Left forelimb (tissue), 1 donor: ENCODE measurements around the gene CKMT1B.
"Not testable (repeated sequence)": the region's sequence is repeated elsewhere in the genome, so short reads cannot be mapped to it uniquely, and the experiment has no call there.

Experiments used
- DNase-seq: peaks from one replicate; pipeline ENCODE4 v3.0.0-alpha.2; 2018; ENCODE audit warnings: low spot score

The CKMT1B gene

GRCh38 chr15:43593328-43594190 is at the start of gene CKMT1B:
Gene CKMT1B, plus strand, starts transcription at chr15:43594027. Its CDS starts 192 bp downstream, at chr15:43594219.
- DNase-seq = not testable (repeated sequence)

GRCh38 chr15:43544266-43544665 is 49.6 kb upstream of the CKMT1B start:
- no peak for DNase-seq

GRCh38 chr15:43545426-43545825 is 48.4 kb upstream of the CKMT1B start:
- no peak for DNase-seq

- DNase-seq = no peak
Observed at GRCh38 chr15:43547539-43547938, 46.3 kb upstream of the CKMT1B start.

GRCh38 chr15:43550527-43551363 is 43.1 kb upstream of the CKMT1B start:
- no peak for DNase-seq

- no peak for DNase-seq
Observed at GRCh38 chr15:43552256-43552655, 41.6 kb upstream of the CKMT1B start.

GRCh38 chr15:43552986-43553385 is 40.8 kb upstream of the CKMT1B start:
- no peak for DNase-seq

GRCh38 chr15:43562753-43563152 is 31.1 kb upstream of the CKMT1B start:
- DNase-seq = not testable (repeated sequence)

GRCh38 chr15:43563793-43564192 is 30.0 kb upstream of the CKMT1B start:
- not testable (repeated sequence) for DNase-seq

GRCh38 chr15:43566615-43567014 is 27.2 kb upstream of the CKMT1B start:
- DNase-seq = not testable (repeated sequence)

GRCh38 chr15:43574607-43575006 is 19.2 kb upstream of the CKMT1B start:
- not testable (repeated sequence) for DNase-seq

GRCh38 chr15:43589778-43590466 is 3.9 kb upstream of the CKMT1B start, which contains the start of gene PPIP5K1:
Gene PPIP5K1, minus strand, starts transcription at chr15:43590208. Its CDS starts 5,704 bp downstream, at chr15:43584504.
- DNase-seq = not testable (repeated sequence)

GRCh38 chr15:43592841-43593240 is 986 bp upstream of the CKMT1B start:
- DNase-seq = not testable (repeated sequence)

GRCh38 chr15:43599131-43599530 is 5.3 kb downstream of the CKMT1B start:
- not testable (repeated sequence) for DNase-seq

- DNase-seq = not testable (repeated sequence)
Observed at GRCh38 chr15:43600200-43600599, 6.4 kb downstream of the CKMT1B start.

GRCh38 chr15:43602233-43602632 is 8.4 kb downstream of the CKMT1B start:
- DNase-seq = not testable (repeated sequence)

- not testable (repeated sequence) for DNase-seq
Observed at GRCh38 chr15:43617750-43618149, 23.9 kb downstream of the CKMT1B start.

GRCh38 chr15:43618700-43619099 is 24.9 kb downstream of the CKMT1B start, which contains the start of gene STRC:
Gene STRC, minus strand, starts transcription at chr15:43618800. Its CDS starts 78 bp downstream, at chr15:43618722.
- not testable (repeated sequence) for DNase-seq

GRCh38 chr15:43622068-43622799 is 28.4 kb downstream of the CKMT1B start:
- not testable (repeated sequence) for DNase-seq

GRCh38 chr15:43625106-43625505 is 31.3 kb downstream of the CKMT1B start:
- no peak for DNase-seq

GRCh38 chr15:43626937-43627336 is 33.1 kb downstream of the CKMT1B start:
- DNase-seq = not testable (repeated sequence)
